GM15510 (cell line): ENCODE measurements around the gene GPR146.

Experiments used
- POLR2A ChIP-seq: IDR thresholded peaks from 3 replicates; pipeline ENCODE4 v1.6.1; 2011; ENCODE audit warnings: borderline replicate concordance; ENCODE audit not compliant: insufficient read length; ENCODE audit errors: extremely low read depth

Gene GPR146

GRCh38 chr7:1059200-1060091 lies 15.1 kb downstream of the GPR146 start:
- no peak for TF ChIP-seq POLR2A

GRCh38 chr7:1060315-1061072 lies 16.1 kb downstream of the GPR146 start:
- no peak for TF ChIP-seq POLR2A

- no peak for TF ChIP-seq POLR2A
Observed at GRCh38 chr7:1061180-1061579, 16.8 kb downstream of the GPR146 start.

- peak; percentile 21 for TF ChIP-seq POLR2A
Observed at GRCh38 chr7:1062296-1063294, 18.2 kb downstream of the GPR146 start.

GRCh38 chr7:1063361-1063760 lies 19.0 kb downstream of the GPR146 start:
- TF ChIP-seq POLR2A = no peak

GRCh38 chr7:1064581-1064980 lies 20.2 kb downstream of the GPR146 start:
- TF ChIP-seq POLR2A = no peak

- TF ChIP-seq POLR2A = no peak
Observed at GRCh38 chr7:1065263-1065584, 20.9 kb downstream of the GPR146 start.

- no peak for TF ChIP-seq POLR2A
Observed at GRCh38 chr7:1065585-1066241, 21.4 kb downstream of the GPR146 start.

- no peak for TF ChIP-seq POLR2A
Observed at GRCh38 chr7:1066242-1066588, 21.9 kb downstream of the GPR146 start.

- TF ChIP-seq POLR2A = no peak
Observed at GRCh38 chr7:1068013-1068412, 23.7 kb downstream of the GPR146 start.

GRCh38 chr7:1068619-1069018 lies 24.3 kb downstream of the GPR146 start:
- no peak for TF ChIP-seq POLR2A

GRCh38 chr7:1070544-1071011 lies 26.2 kb downstream of the GPR146 start:
- TF ChIP-seq POLR2A = no peak

GRCh38 chr7:1071731-1072254 lies 27.4 kb downstream of the GPR146 start:
- no peak for TF ChIP-seq POLR2A

- TF ChIP-seq POLR2A = no peak
Observed at GRCh38 chr7:1073142-1073977, 29.0 kb downstream of the GPR146 start.
